GM12892 (cell line): ENCODE measurements around the gene ACSF3.
"Not testable (repeated sequence)": the region's sequence is repeated elsewhere in the genome, so short reads cannot be mapped to it uniquely, and the experiment has no call there.

ENCODE experiments used
- POLR2A ChIP-seq: IDR thresholded peaks from 2 replicates; pipeline ENCODE4 v1.6.1; 2011; ENCODE audit warnings: low read depth, low read length, control low read depth
- POLR2AphosphoS5 ChIP-seq: IDR thresholded peaks from 2 replicates; pipeline ENCODE4 v1.6.1; 2011; ENCODE audit warnings: low read depth, low read length, control low read depth
- TAF1 ChIP-seq: IDR thresholded peaks from 2 replicates; pipeline ENCODE4 v1.6.1; 2011; ENCODE audit warnings: low read depth, mild to moderate bottlenecking, control low read depth, low read length, borderline replicate concordance

- TF ChIP-seq POLR2A, TAF1, POLR2AphosphoS5: not testable (repeated sequence)
Measured at GRCh38 chr16:89185887-89186592, 92.4 kb downstream of the ACSF3 start.
